GM21528 (cell line): ENCODE results near the gene BTF3L4.
A peak's percentile ranks its signal among the peaks of the same experiment; 100 is the strongest.
"Not testable (repeated sequence)": the region's sequence is repeated elsewhere in the genome, so short reads cannot be mapped to it uniquely, and the experiment has no call there.

ENCODE experiments used
- ATAC-seq: cut with Tn5 transposase; IDR thresholded peaks from one replicate; pipeline ENCODE4 v1.9.1; 2021; ENCODE audit warnings: mild to moderate bottlenecking, moderate library complexity; ENCODE audit not compliant: unreplicated experiment, low FRiP score

Gene BTF3L4

GRCh38 chr1:52056163-52056936, at the start of gene BTF3L4:
Gene BTF3L4 (plus strand): TSS chr1:52056295. CDS start chr1:52059848, 3,553 bp downstream.
- peak; percentile 87 for ATAC-seq

GRCh38 chr1:52007215-52008002, 48.7 kb upstream of the BTF3L4 start:
- no peak for ATAC-seq

- ATAC-seq: no peak
These were observed 47.9 kb upstream of the BTF3L4 start for GRCh38 chr1:52008071-52008809.

GRCh38 chr1:52022133-52022532, 34.0 kb upstream of the BTF3L4 start:
- ATAC-seq: no peak

GRCh38 chr1:52026278-52026677, 29.8 kb upstream of the BTF3L4 start:
- no peak for ATAC-seq

- ATAC-seq: no peak
These were observed 27.8 kb upstream of the BTF3L4 start for GRCh38 chr1:52028328-52028727.

- ATAC-seq: not testable (repeated sequence)
These were observed 27.3 kb upstream of the BTF3L4 start for GRCh38 chr1:52028839-52029238.

GRCh38 chr1:52032124-52032784, 23.8 kb upstream of the BTF3L4 start:
- no peak for ATAC-seq

- no peak for ATAC-seq
These were observed 23.3 kb upstream of the BTF3L4 start for GRCh38 chr1:52032785-52033131.

- peak; percentile 84 for ATAC-seq
These were observed 22.7 kb upstream of the BTF3L4 start, which contains the start of gene KTI12 for GRCh38 chr1:52033190-52034049. Gene KTI12 (minus strand): TSS chr1:52033810. CDS start chr1:52033761, 49 bp downstream.

GRCh38 chr1:52034050-52034384, 22.1 kb upstream of the BTF3L4 start:
- no peak for ATAC-seq

GRCh38 chr1:52037402-52037814, 18.7 kb upstream of the BTF3L4 start:
- no peak for ATAC-seq

GRCh38 chr1:52037909-52038308, 18.2 kb upstream of the BTF3L4 start:
- ATAC-seq: no peak

- ATAC-seq: no peak
These were observed 14.4 kb upstream of the BTF3L4 start for GRCh38 chr1:52041551-52042185.

- ATAC-seq: no peak
These were observed 10.9 kb upstream of the BTF3L4 start for GRCh38 chr1:52045236-52045635.

- ATAC-seq: not testable (repeated sequence)
These were observed 10.4 kb upstream of the BTF3L4 start for GRCh38 chr1:52045666-52046195.

GRCh38 chr1:52049337-52049736, 6.8 kb upstream of the BTF3L4 start:
- ATAC-seq: not testable (repeated sequence)

GRCh38 chr1:52053862-52054261, 2.2 kb upstream of the BTF3L4 start:
- ATAC-seq: no peak

- ATAC-seq: no peak
These were observed 1.5 kb upstream of the BTF3L4 start for GRCh38 chr1:52054496-52055065.
